Fibroblast of villous mesenchyme (primary cell): ENCODE data around the gene PGLYRP3. TPM values are rescaled to one million over a fixed set of nuclear protein-coding genes. Genes with fewer than 3 reads are reported as not detected.
"Not testable (repeated sequence)": the region's sequence is repeated elsewhere in the genome, so short reads cannot be mapped to it uniquely, and the experiment has no call there.

Experiments
- DNase-seq: peaks from one replicate; pipeline ENCODE4 v3.0.0-alpha.2; 2010; ENCODE audit warnings: low read depth
- H3K4me3 ChIP-seq: 2 replicates; pipeline ENCODE4 v1.5.1; 2011; ENCODE audit warnings: low read depth, mild to moderate bottlenecking, low read length
- CTCF ChIP-seq: IDR thresholded peaks from 2 replicates; pipeline ENCODE4 v1.5.1; 2012; ENCODE audit warnings: low read depth, mild to moderate bottlenecking, low read length; ENCODE audit not compliant: insufficient read depth
- total RNA-seq: library from RNA; depleted of rRNA; stranded (reverse); fragments of >200 nt; gene quantifications from 2 replicates; pipeline ENCODE4 v1.2.3, GENCODE V29; 2012

Gene PGLYRP3
- total RNA-seq, 1 donor: not detected

- no peak overlapping the region for H3K4me3 ChIP-seq
- no peak for DNase-seq
- no peak for TF ChIP-seq CTCF
Measured at GRCh38 chr1:153347856-153348255, 35.1 kb upstream of the PGLYRP3 start.

- DNase-seq, H3K4me3 ChIP-seq: not testable (repeated sequence)
Measured at GRCh38 chr1:153347049-153347448, 34.3 kb upstream of the PGLYRP3 start.

GRCh38 chr1:153346077-153346723, 33.4 kb upstream of the PGLYRP3 start:
- H3K4me3 ChIP-seq: no peak overlapping the region
- DNase-seq: no peak
- TF ChIP-seq CTCF: no peak

- no peak for DNase-seq
- no peak for TF ChIP-seq CTCF
- H3K4me3 ChIP-seq: no peak overlapping the region
Measured at GRCh38 chr1:153345187-153346076, 32.7 kb upstream of the PGLYRP3 start.

- DNase-seq: no peak
- no peak for TF ChIP-seq CTCF
- no peak overlapping the region for H3K4me3 ChIP-seq
Measured at GRCh38 chr1:153344718-153345025, 31.9 kb upstream of the PGLYRP3 start.

GRCh38 chr1:153343811-153344717, 31.3 kb upstream of the PGLYRP3 start:
- DNase-seq: no peak
- TF ChIP-seq CTCF: no peak
- H3K4me3 ChIP-seq: no peak overlapping the region
